Upper lobe of left lung (tissue), 6 donors: ENCODE results near the gene CRLF1. TPM values are rescaled to one million over a fixed set of nuclear protein-coding genes. Genes with fewer than 3 reads are reported as not detected.
"Not testable (repeated sequence)": the region's sequence is repeated elsewhere in the genome, so short reads cannot be mapped to it uniquely, and the experiment has no call there.

ENCODE experiments used
- ATAC-seq, 2 donors: fragments of 200-7000 bp; cut with Tn5 transposase; one replicate each; pipeline ENCODE4 v1.9.1; 2022; ENCODE audit warnings: mild to moderate bottlenecking in 2 of 2, moderate library complexity in 2 of 2; ENCODE audit not compliant: low FRiP score in 2 of 2
- DNase-seq, 2 donors: peaks; one replicate each; pipeline ENCODE4 v3.0.0-alpha.2; 2019 to 2020
- H3K27ac ChIP-seq, 4 donors: fragments of 200-600 bp; sonication (generic); one replicate each; pipeline ENCODE4 v1.5.1; 2016 to 2019
- H3K27me3 ChIP-seq, 4 donors: fragments of 200-600 bp; sonication (generic); one replicate each; pipeline ENCODE4 v1.5.1; 2017 to 2019
- H3K36me3 ChIP-seq, 4 donors: fragments of 200-600 bp; sonication (generic); one replicate each; pipeline ENCODE4 v1.5.1; 2016 to 2019
- H3K4me1 ChIP-seq, 4 donors: fragments of 200-600 bp; sonication (generic); one replicate each; pipeline ENCODE4 v1.5.1; 2018 to 2019
- H3K4me3 ChIP-seq, 4 donors: fragments of 200-600 bp; sonication (generic); one replicate each; pipeline ENCODE4 v1.5.1; 2017 to 2019; ENCODE audit warnings: mild to moderate bottlenecking in 2 of 4, moderate library complexity in 1 of 4
- H3K9me3 ChIP-seq, 4 donors: fragments of 200-600 bp; sonication (generic); one replicate each; pipeline ENCODE4 v1.5.1; 2018 to 2019
- CTCF ChIP-seq, 6 experiments: fragments of 450-650 bp in 4 of 6; fragments of 200-600 bp in 2 of 6; sonication (generic) in 2 of 6; IDR thresholded peaks; one replicate each; pipeline ENCODE4 v1.5.1; 2016 to 2019; ENCODE audit warnings: antibody characterized with exemption in 6 of 6
- EP300 ChIP-seq, 4 donors: sonication (generic); formaldehyde crosslinking; IDR thresholded peaks; one replicate each; pipeline ENCODE4 v1.5.1; 2017; ENCODE audit warnings: antibody characterized with exemption in 4 of 4, control low read depth in 2 of 4
- POLR2A ChIP-seq, 4 donors: fragments of 450-650 bp; IDR thresholded peaks; one replicate each; pipeline ENCODE4 v1.5.1; 2016 to 2017; ENCODE audit warnings: antibody characterized with exemption in 4 of 4, mild to moderate bottlenecking in 2 of 4
- POLR2AphosphoS5 ChIP-seq, 2 donors: sonication (generic); formaldehyde crosslinking; IDR thresholded peaks; one replicate each; pipeline ENCODE4 v1.5.1; 2017; ENCODE audit warnings: antibody characterized with exemption in 2 of 2
- WGBS, 2 donors: methylation state at CpG; one replicate each; pipeline ENCODE4 v1.1.5; 2017 to 2018; 5-methylcytosine and 5-hydroxymethylcytosine counted together
- total RNA-seq, 6 donors: library from RNA; depleted of rRNA in 4 of 6; stranded (reverse); fragments of >200 nt in 4 of 6; gene quantifications; one replicate each; pipeline versions ENCODE4 v1.1.0 to v1.2.1, GENCODE V29; 2016 to 2021
- donor health status: DM: no; HTN: no; CAD: no; lungs with moderate emphysema.
- donor health status: DM: no; HTN: yes; CAD: no; lungs with severe emphysema.

The CRLF1 gene
- total RNA-seq, 6 donors from 2014 or later: 15.0 to 54.8 (median 20.0) TPM

- Histone ChIP-seq H3K27ac (no peak overlapping the region), H3K36me3 (peaks cover 0 to 14% (median 8%) of the 10 kb centered on the region in 4 donors), H3K4me1 (peaks cover 15 to 29% (median 19%) of the 10 kb centered on the region in 4 donors), H3K27me3 (no peaks in the 10 kb centered on the region), H3K4me3 (no peak overlapping the region), H3K9me3 (no peaks in the 10 kb centered on the region)
- DNase-seq: no peak
- TF ChIP-seq EP300 (IDR thresholded peaks at IDR 0.05) (no peak), POLR2A (IDR thresholded peaks at IDR 0.05) (no peak), POLR2AphosphoS5 (IDR thresholded peaks at IDR 0.05) (no peak), CTCF (IDR thresholded peaks at IDR 0.05) (no peak)
- WGBS, 2 donors: 55 to 72% methylated on average over 4 to 6 of the region's 6 CpGs
- ATAC-seq: no peak
Measured at GRCh38 chr19:18595475-18595874, 11.1 kb downstream of the CRLF1 start.

GRCh38 chr19:18594824-18595373, 11.7 kb downstream of the CRLF1 start:
- no peak for ATAC-seq
- no peaks in the 10 kb centered on the region for H3K9me3 ChIP-seq
- TF ChIP-seq POLR2A (IDR thresholded peaks at IDR 0.05): no peak
- TF ChIP-seq EP300 (IDR thresholded peaks at IDR 0.05): no peak
- no peak for TF ChIP-seq CTCF (IDR thresholded peaks at IDR 0.05)
- no peak for TF ChIP-seq POLR2AphosphoS5 (IDR thresholded peaks at IDR 0.05)
- H3K27ac ChIP-seq: no peak overlapping the region
- H3K27me3 ChIP-seq: no peaks in the 10 kb centered on the region
- H3K4me3 ChIP-seq: peak overlapping the region in 3 of 4 donors; percentile 13 to 45 (median 42)
- peaks cover 0 to 15% (median 9%) of the 10 kb centered on the region in 4 donors for H3K36me3 ChIP-seq
- WGBS, 2 donors: 9 to 37% methylated on average over 5 to 25 of the region's 26 CpGs
- peaks cover 19 to 35% (median 23%) of the 10 kb centered on the region in 4 donors for H3K4me1 ChIP-seq
- DNase-seq: peak in 1 of 2 donors; percentile 84

- Histone ChIP-seq H3K36me3 (peaks cover 0 to 15% (median 9%) of the 10 kb centered on the region in 4 donors), H3K27ac (peak overlapping the region in 3 of 4 donors; percentile 3 to 60 (median 24)), H3K9me3 (no peaks in the 10 kb centered on the region), H3K27me3 (no peaks in the 10 kb centered on the region), H3K4me3 (peak overlapping the region in 3 of 4 donors; percentile 13 to 45 (median 42)), H3K4me1 (peaks cover 26 to 41% (median 30%) of the 10 kb centered on the region in 4 donors)
- ATAC-seq (peak; percentile 76 to 89), DNase-seq (peak; percentile 77 to 96)
- TF ChIP-seq POLR2AphosphoS5 (IDR thresholded peaks at IDR 0.05): no peak
- peak; percentile 94 to 98 (median 95) for TF ChIP-seq CTCF (IDR thresholded peaks at IDR 0.05)
- 1 to 8% methylated on average over 8 to 40 of the region's 54 CpGs for WGBS, 2 donors
Measured at GRCh38 chr19:18594096-18594823, 12.3 kb downstream of the CRLF1 start.

- peak overlapping the region in 2 of 4 donors; percentile 42 to 45 for H3K4me3 ChIP-seq
- peaks cover 0 to 15% (median 9%) of the 10 kb centered on the region in 4 donors for H3K36me3 ChIP-seq
- peak overlapping the region in 3 of 4 donors; percentile 3 to 60 (median 24) for H3K27ac ChIP-seq
- peaks cover 26 to 45% (median 30%) of the 10 kb centered on the region in 4 donors for H3K4me1 ChIP-seq
- H3K27me3 ChIP-seq: no peaks in the 10 kb centered on the region
- no peaks in the 10 kb centered on the region for H3K9me3 ChIP-seq
- ATAC-seq: no peak
- 48 to 50% methylated on average over 14 to 21 of the region's 25 CpGs for WGBS, 2 donors
- no peak for TF ChIP-seq CTCF (IDR thresholded peaks at IDR 0.05)
- TF ChIP-seq POLR2AphosphoS5 (IDR thresholded peaks at IDR 0.05): no peak
- TF ChIP-seq POLR2A (IDR thresholded peaks at IDR 0.05): no peak
- no peak for TF ChIP-seq EP300 (IDR thresholded peaks at IDR 0.05)
- DNase-seq: peak in 1 of 2 donors; percentile 36
Measured at GRCh38 chr19:18593367-18594095, 13.1 kb downstream of the CRLF1 start.

- H3K27me3 ChIP-seq, H3K27ac ChIP-seq, ATAC-seq, H3K9me3 ChIP-seq, H3K4me3 ChIP-seq, DNase-seq: not testable (repeated sequence)
- peaks cover 34 to 53% (median 37%) of the 10 kb centered on the region in 4 donors for H3K4me1 ChIP-seq
- WGBS, 2 donors: 82 to 91% methylated on average over 5 of the region's 5 CpGs
- H3K36me3 ChIP-seq: peaks cover 0 to 15% (median 9%) of the 10 kb centered on the region in 4 donors
Measured at GRCh38 chr19:18592732-18593131, 13.9 kb downstream of the CRLF1 start.
